HepG2 (cell line): ENCODE measurements around the gene TTBK1. TPM values are rescaled to one million over a fixed set of nuclear protein-coding genes. Genes with fewer than 3 reads are reported as not detected.

ENCODE experiments used
- AHDC1 ChIP-seq: sonication (generic); formaldehyde crosslinking; IDR thresholded peaks from 2 replicates; pipeline ENCODE4 v1.5.1; 2020; ENCODE audit warnings: mild to moderate bottlenecking, missing genetic modification reagents, borderline replicate concordance
- BORCS8-MEF2B ChIP-seq: sonication (generic); formaldehyde crosslinking; IDR thresholded peaks from 2 replicates; pipeline ENCODE4 v1.8.0; 2022; ENCODE audit warnings: mild to moderate bottlenecking, missing genetic modification reagents
- FOXM1 ChIP-seq: sonication (generic); formaldehyde crosslinking; IDR thresholded peaks from 2 replicates; pipeline ENCODE4 v1.5.0; 2020; ENCODE audit warnings: missing genetic modification reagents
- KMT2B ChIP-seq: IDR thresholded peaks from 2 replicates; pipeline ENCODE4 v1.6.1; 2016; ENCODE audit warnings: missing genetic modification reagents, missing compliant biosample characterization
- PBX2 ChIP-seq: IDR thresholded peaks from 2 replicates; pipeline ENCODE4 v1.6.1; 2016; ENCODE audit warnings: control low read depth
- PRMT3 ChIP-seq: sonication (generic); formaldehyde crosslinking; IDR thresholded peaks from 2 replicates; pipeline ENCODE4 v1.8.1; 2022; ENCODE audit warnings: low read depth, mild to moderate bottlenecking, moderate library complexity, missing genetic modification reagents, borderline replicate concordance
- SATB2 ChIP-seq: sonication (generic); formaldehyde crosslinking; IDR thresholded peaks from 2 replicates; pipeline ENCODE4 v1.5.0; 2020; ENCODE audit warnings: missing genetic modification reagents
- SIN3B ChIP-seq: fragments of 150-350 bp; IDR thresholded peaks from 2 replicates; pipeline ENCODE4 v1.6.1; 2014; ENCODE audit warnings: low read length
- SRY ChIP-seq: sonication (generic); formaldehyde crosslinking; IDR thresholded peaks from 2 replicates; pipeline ENCODE4 v1.8.0; 2022; ENCODE audit warnings: mild to moderate bottlenecking, missing genetic modification reagents
- USF2 ChIP-seq, 2 experiments: sonication (generic) in 1 of 2; formaldehyde crosslinking in 1 of 2; IDR thresholded peaks; 2 replicates each; pipeline versions ENCODE4 v1.5.1 to v1.6.1; 2011 to 2020; ENCODE audit warnings: borderline replicate concordance in 1 of 2, low read depth in 1 of 2, low read length in 1 of 2, mild to moderate bottlenecking in 1 of 2, missing genetic modification reagents in 1 of 2, moderate library complexity in 1 of 2
- ZBTB4 ChIP-seq: sonication (generic); formaldehyde crosslinking; IDR thresholded peaks from 2 replicates; pipeline ENCODE4 v1.4.0; 2020; ENCODE audit warnings: missing genetic modification reagents, mild to moderate bottlenecking, borderline replicate concordance
- ZFP82 ChIP-seq: sonication (generic); formaldehyde crosslinking; IDR thresholded peaks from 2 replicates; pipeline ENCODE4 v1.5.1; 2020; ENCODE audit warnings: mild to moderate bottlenecking, missing genetic modification reagents, borderline replicate concordance
- ZNF34 ChIP-seq: sonication (generic); formaldehyde crosslinking; IDR thresholded peaks from 2 replicates; pipeline ENCODE4 v1.4.0; 2020; ENCODE audit warnings: mild to moderate bottlenecking, missing genetic modification reagents, borderline replicate concordance
- ZNF44 ChIP-seq: sonication (generic); formaldehyde crosslinking; IDR thresholded peaks from 2 replicates; pipeline ENCODE4 v1.5.1; 2020; ENCODE audit warnings: mild to moderate bottlenecking, missing genetic modification reagents
- ZNF619 ChIP-seq: sonication (generic); formaldehyde crosslinking; IDR thresholded peaks from 2 replicates; pipeline ENCODE4 v1.4.0; 2020; ENCODE audit warnings: mild to moderate bottlenecking, missing genetic modification reagents
- ZNF775 ChIP-seq: sonication (generic); formaldehyde crosslinking; IDR thresholded peaks from 2 replicates; pipeline ENCODE4 v1.4.0; 2020; ENCODE audit warnings: missing genetic modification reagents, mild to moderate bottlenecking, moderate library complexity, borderline replicate concordance
- polyA plus RNA-seq, 8 experiments: library from polyadenylated mRNA; depleted of rRNA in 3 of 8; stranded (reverse) in 7 of 8; unstranded in 1 of 8; fragments of >200 nt; fragmentation: Illumina TruSeq in 4 of 8; extraction: Trizol in 4 of 8; gene quantifications; 2 replicates each; pipeline versions ENCODE4 v1.2.1 to v1.2.3, GENCODE V29; 2011 to 2016; ENCODE audit warnings: low read depth in 4 of 8, missing spikeins in 1 of 8, mixed read lengths in 1 of 8; ENCODE audit not compliant: insufficient read depth in 1 of 8
- total RNA-seq, 5 experiments: library from RNA; depleted of rRNA; stranded (reverse); fragments of >200 nt; fragmentation: Illumina TruSeq; extraction: Trizol; gene quantifications; 2 replicates each; pipeline ENCODE4 v1.2.3, GENCODE V29; 2016; ENCODE audit warnings: low read depth in 1 of 5

Gene TTBK1
- total and polyA plus RNA-seq, 2 of the 13 experiments (the other 11 are each of a cell fraction or from before 2014, with no cell fraction given), result 0.24 to 0.33 TPM

GRCh38 chr6:43267619-43268354, 24.5 kb downstream of the TTBK1 start (continued):
- peak; percentile 99 for TF ChIP-seq AHDC1 (CRISPR knock-in tag)
- no peak for TF ChIP-seq SIN3B
- peak; percentile 99 for TF ChIP-seq BORCS8-MEF2B
- peak; percentile 100 for TF ChIP-seq ZBTB4 (CRISPR knock-in tag)
- 0 out of 2 replicates have a peak, but pooled peaks have one; percentile 77 for TF ChIP-seq ZFP82
- peak; percentile 97 for TF ChIP-seq ZNF775
- 0 out of 2 replicates have a peak, but pooled peaks have one; percentile 34 for TF ChIP-seq FOXM1 (CRISPR knock-in tag)
- no peak for TF ChIP-seq ZNF34 (CRISPR knock-in tag)
- peak; percentile 99 for TF ChIP-seq ZNF619 (CRISPR knock-in tag)
- TF ChIP-seq ZNF44 (CRISPR knock-in tag), result peak; percentile 98
- peak; percentile 59 for TF ChIP-seq PBX2 (CRISPR knock-in tag)
- TF ChIP-seq KMT2B (CRISPR knock-in tag), result peak; percentile 79
- peak; percentile 95 for TF ChIP-seq PRMT3 (CRISPR knock-in tag)
- peak; percentile 95; the same call in 1 of the 2 replicates for TF ChIP-seq SRY
- TF ChIP-seq SATB2 (CRISPR knock-in tag), result peak; percentile 22; the same call in 1 of the 2 replicates
- peak; percentile 76 for TF ChIP-seq USF2 (IDR thresholded peaks at IDR 0.05; ENCODE audit: low read depth, low read length)
- peak; percentile 82 for TF ChIP-seq USF2 (CRISPR knock-in tag; IDR thresholded peaks at IDR 0.05; ENCODE audit: borderline replicate concordance)
